ENCODE measurements around the gene DDIT4. TPM values are rescaled to one million over a fixed set of nuclear protein-coding genes. Genes with fewer than 3 reads are reported as not detected.

DDIT4 gene
- polyA plus RNA-seq, 1 donor from 2014 or later = 29.9 TPM

- no peak overlapping the region for H3K4me3 ChIP-seq (ENCODE audit: low read length)
- no peak for TF ChIP-seq SMC3 (conservative IDR thresholded peaks at IDR 0.05; ENCODE audit: poor library complexity)
- TF ChIP-seq, protein P1, sequence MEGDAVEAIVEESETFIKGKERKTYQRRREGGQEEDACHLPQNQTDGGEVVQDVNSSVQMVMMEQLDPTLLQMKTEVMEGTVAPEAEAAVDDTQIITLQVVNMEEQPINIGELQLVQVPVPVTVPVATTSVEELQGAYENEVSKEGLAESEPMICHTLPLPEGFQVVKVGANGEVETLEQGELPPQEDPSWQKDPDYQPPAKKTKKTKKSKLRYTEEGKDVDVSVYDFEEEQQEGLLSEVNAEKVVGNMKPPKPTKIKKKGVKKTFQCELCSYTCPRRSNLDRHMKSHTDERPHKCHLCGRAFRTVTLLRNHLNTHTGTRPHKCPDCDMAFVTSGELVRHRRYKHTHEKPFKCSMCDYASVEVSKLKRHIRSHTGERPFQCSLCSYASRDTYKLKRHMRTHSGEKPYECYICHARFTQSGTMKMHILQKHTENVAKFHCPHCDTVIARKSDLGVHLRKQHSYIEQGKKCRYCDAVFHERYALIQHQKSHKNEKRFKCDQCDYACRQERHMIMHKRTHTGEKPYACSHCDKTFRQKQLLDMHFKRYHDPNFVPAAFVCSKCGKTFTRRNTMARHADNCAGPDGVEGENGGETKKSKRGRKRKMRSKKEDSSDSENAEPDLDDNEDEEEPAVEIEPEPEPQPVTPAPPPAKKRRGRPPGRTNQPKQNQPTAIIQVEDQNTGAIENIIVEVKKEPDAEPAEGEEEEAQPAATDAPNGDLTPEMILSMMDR (IDR thresholded peaks at IDR 0.05; ENCODE audit: poor library complexity, severe bottlenecking) = no peak
- TF ChIP-seq RAD21 (conservative IDR thresholded peaks at IDR 0.05) = no peak
- no peak for TF ChIP-seq EP300 (conservative IDR thresholded peaks at IDR 0.05; ENCODE audit: poor library complexity, severe bottlenecking)
- no peak for TF ChIP-seq EZH2 (IDR thresholded peaks at IDR 0.05; ENCODE audit: borderline replicate concordance, insufficient read depth, low read length, poor library complexity, severe bottlenecking)
- TF ChIP-seq REST (IDR thresholded peaks at IDR 0.05; ENCODE audit: borderline replicate concordance) = no peak
- no peak for TF ChIP-seq POLR2AphosphoS5 (IDR thresholded peaks at IDR 0.05)
- no peak for TF ChIP-seq MXI1 (conservative IDR thresholded peaks at IDR 0.05; ENCODE audit: poor library complexity, severe bottlenecking)
- no peak for TF ChIP-seq TAF1 (IDR thresholded peaks at IDR 0.05; ENCODE audit: low read depth)
- H3K27me3 ChIP-seq (ENCODE audit: insufficient read depth, low read depth, low read length) = no peaks in the 10 kb centered on the region
- H3F3A ChIP-seq (ENCODE audit: insufficient read depth, low read length, poor library complexity, severe bottlenecking) = no peaks in the 10 kb centered on the region
- H3K4me2 ChIP-seq (ENCODE audit: low read length) = no peak overlapping the region
- no peak overlapping the region for H2AFZ ChIP-seq (ENCODE audit: low read depth, low read length)
- no peak overlapping the region for H3K9ac ChIP-seq (ENCODE audit: low read length)
- H3K9me3 ChIP-seq (ENCODE audit: low read length) = no peaks in the 10 kb centered on the region
- H3K27ac ChIP-seq (ENCODE audit: low read length) = no peak overlapping the region
- H3K36me3 ChIP-seq (ENCODE audit: insufficient read depth, low read length) = no peaks in the 10 kb centered on the region
- no peaks in the 10 kb centered on the region for H3K79me2 ChIP-seq (replicated peaks; ENCODE audit: insufficient read depth, low read length)
- no peaks in the 10 kb centered on the region for H3K9me2 ChIP-seq (ENCODE audit: insufficient read depth, low read length)
- H4K20me1 ChIP-seq (ENCODE audit: insufficient read depth) = no peaks in the 10 kb centered on the region
Measured at GRCh38 chr10:72311667-72312066, 37.9 kb downstream of the DDIT4 start.

GRCh38 chr10:72312865-72313391, 39.2 kb downstream of the DDIT4 start:
- no peak overlapping the region for H2AFZ ChIP-seq (ENCODE audit: low read depth, low read length)
- H3K36me3 ChIP-seq (ENCODE audit: insufficient read depth, low read length) = no peaks in the 10 kb centered on the region
- H3K9ac ChIP-seq (ENCODE audit: low read length) = no peak overlapping the region
- H3K27me3 ChIP-seq (ENCODE audit: insufficient read depth, low read depth, low read length) = no peaks in the 10 kb centered on the region
- no peaks in the 10 kb centered on the region for H3K9me3 ChIP-seq (ENCODE audit: low read length)
- no peak overlapping the region for H3K4me3 ChIP-seq (ENCODE audit: low read length)
- no peaks in the 10 kb centered on the region for H4K20me1 ChIP-seq (ENCODE audit: insufficient read depth)
- no peak overlapping the region for H3K4me2 ChIP-seq (ENCODE audit: low read length)
- TF ChIP-seq EZH2 (IDR thresholded peaks at IDR 0.05; ENCODE audit: borderline replicate concordance, insufficient read depth, low read length, poor library complexity, severe bottlenecking) = no peak
- no peak for TF ChIP-seq MXI1 (conservative IDR thresholded peaks at IDR 0.05; ENCODE audit: poor library complexity, severe bottlenecking)
- TF ChIP-seq RAD21 (conservative IDR thresholded peaks at IDR 0.05) = no peak
- TF ChIP-seq, protein P1 (IDR thresholded peaks at IDR 0.05; ENCODE audit: poor library complexity, severe bottlenecking) = no peak
- no peak for TF ChIP-seq POLR2AphosphoS5 (IDR thresholded peaks at IDR 0.05)
- TF ChIP-seq TAF1 (IDR thresholded peaks at IDR 0.05; ENCODE audit: low read depth) = no peak
- TF ChIP-seq SMC3 (conservative IDR thresholded peaks at IDR 0.05; ENCODE audit: poor library complexity) = no peak
- no peak for TF ChIP-seq REST (IDR thresholded peaks at IDR 0.05; ENCODE audit: borderline replicate concordance)
- TF ChIP-seq EP300 (conservative IDR thresholded peaks at IDR 0.05; ENCODE audit: poor library complexity, severe bottlenecking) = no peak
- H3K27ac ChIP-seq (ENCODE audit: low read length) = no peak overlapping the region
- H3K9me2 ChIP-seq (ENCODE audit: insufficient read depth, low read length) = no peaks in the 10 kb centered on the region
- no peaks in the 10 kb centered on the region for H3F3A ChIP-seq (ENCODE audit: insufficient read depth, low read length, poor library complexity, severe bottlenecking)
- no peaks in the 10 kb centered on the region for H3K79me2 ChIP-seq (replicated peaks; ENCODE audit: insufficient read depth, low read length)

Data from neural cell (in vitro differentiated cells).